NCI-H2081 (cell line): ENCODE results near the gene TMC4.

Source experiments
- DNase-seq, 2 experiments: peaks; one replicate each; lab custom pipeline; 2025; lab: John Stamatoyannopoulos, UW

TMC4 gene

DNA sequence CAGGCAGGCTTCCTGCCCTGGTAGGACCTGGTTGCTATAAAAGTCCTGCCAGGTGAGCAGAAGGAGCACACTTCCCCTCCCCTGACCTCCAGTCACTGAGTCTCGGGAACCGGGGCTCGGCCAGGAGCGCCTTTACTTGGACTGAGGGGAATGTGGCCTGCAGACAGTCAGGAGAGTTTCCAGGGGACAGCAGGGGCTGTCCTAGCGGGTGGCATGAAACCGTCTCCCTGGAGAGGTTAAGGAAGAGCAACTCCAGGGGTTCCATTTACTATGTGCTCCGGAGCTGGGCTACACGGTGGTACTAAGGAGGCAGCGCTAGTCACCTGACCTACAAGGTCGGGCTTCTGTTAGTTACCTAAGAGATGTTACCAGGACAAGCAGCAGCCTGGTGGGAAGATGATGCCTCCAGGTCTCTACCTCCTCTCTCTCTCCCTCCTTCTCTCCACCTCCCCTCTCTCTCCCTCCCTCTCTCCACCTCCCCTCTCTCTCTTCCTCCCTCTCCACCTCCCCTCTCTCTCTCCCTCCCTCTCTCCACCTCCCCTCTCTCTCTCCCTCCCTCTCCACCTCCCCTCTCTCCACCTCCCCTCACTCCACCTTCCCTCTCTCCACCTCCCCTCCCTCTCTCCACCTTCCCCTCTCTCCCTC is 39.5 kb downstream of the TMC4 start:
- DNase-seq: peak; percentile 54 to 74

DNA sequence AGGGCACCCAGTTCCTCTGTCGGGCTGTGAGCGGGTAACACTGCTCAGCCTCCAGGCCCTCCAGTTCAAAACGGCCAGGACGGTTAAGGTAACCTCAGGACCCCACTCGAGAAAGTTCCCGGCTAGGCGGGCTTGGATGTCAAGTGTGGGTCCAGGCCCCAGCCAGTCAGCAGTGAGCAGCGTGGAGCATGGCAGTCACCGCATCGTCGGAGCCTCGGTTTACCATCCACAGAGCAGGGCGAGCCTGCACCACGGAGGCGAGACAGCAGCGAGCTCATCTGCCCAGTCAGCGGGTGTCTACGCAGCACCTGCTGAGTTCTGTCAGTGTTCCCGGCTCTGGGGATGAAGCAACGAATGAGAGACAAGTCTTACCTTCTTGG is 43.4 kb downstream of the TMC4 start:
- no peak for DNase-seq

DNA sequence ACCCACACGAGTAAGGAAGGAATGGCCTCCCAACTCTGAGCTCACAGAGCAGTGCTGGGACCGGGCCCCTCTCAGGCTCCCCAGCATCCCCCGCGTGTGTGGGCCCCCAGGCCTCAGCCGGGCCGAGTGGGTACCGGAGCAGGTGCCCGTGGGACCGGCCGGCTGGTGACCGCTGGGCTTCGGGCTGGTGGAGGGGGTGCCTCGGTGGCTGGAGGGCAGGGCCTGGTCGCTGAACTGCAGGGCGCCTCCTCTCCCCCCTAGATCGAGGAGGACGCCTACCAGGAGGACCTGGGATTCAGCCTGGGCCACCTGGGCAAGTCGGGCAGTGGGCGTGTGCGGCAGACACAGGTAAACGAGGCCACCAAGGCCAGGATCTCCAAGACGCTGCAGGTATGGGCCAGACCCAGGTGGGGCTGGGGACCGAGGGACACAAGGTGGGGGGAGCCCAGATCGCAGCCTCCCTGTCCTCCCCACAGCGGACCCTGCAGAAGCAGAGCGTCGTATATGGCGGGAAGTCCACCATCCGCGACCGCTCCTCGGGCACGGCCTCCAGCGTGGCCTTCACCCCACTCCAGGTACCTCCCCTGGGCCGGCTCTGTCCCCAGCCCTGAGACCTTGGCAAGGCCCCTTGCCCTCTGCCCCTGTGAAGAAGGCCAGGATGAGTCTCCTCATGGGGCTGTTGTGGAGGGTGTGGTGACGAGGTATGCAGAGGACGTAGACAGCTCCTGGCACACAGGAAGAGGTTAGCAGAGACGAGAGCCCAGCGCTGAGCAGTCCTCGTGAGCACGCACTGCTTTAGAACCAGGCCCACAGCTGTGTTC is 44.0 kb downstream of the TMC4 start:
- no peak for DNase-seq

DNA sequence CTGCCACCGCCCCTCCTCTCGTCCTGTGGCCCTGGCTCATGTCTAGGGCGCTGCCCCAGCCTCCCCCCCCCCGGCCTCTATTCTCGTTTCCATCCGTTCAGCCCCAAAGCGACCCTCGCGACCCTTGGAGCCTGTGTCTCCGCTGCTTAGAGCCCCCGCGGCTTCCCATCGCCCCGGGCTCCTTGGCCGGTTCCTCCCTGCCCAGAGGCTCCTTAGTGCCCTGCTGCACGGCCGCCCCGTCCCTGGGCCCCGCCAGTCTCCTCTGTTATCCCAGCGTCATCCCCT is 44.6 kb downstream of the TMC4 start:
- DNase-seq: no peak

DNA sequence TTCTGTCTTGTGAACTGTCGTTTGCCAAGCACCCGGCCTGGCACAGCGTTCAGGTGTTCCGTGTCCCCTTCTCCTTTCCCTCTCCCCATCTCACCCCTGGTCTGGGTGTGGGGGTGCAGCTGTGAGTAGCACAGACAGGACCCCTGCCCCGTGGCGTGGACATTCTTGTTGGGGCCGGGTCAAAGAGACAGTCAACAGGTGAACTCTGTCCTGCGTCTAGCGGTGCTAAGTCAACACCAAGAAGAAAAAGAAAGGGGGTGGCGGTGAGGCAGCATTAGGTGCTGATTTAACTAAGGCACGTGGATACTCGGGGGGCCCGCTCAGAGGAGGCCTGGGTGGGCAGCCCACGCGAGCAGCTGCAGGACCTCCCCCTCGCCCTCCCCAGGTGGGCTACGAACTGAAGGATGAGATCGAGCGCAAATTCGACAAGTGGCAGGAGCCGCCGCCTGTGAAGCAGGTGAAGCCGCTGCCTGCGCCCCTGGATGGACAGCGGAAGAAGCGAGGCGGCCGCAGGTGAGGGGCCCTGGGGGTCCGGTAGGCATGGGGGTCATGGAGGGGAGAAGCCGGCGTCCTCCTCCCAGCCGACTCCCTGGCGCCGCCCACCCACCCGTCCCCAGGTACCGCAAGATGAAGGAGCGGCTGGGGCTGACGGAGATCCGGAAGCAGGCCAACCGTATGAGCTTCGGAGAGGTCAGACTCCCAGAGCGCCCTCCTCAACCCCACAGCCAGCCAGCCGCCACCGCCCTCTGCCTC is 45.1 kb downstream of the TMC4 start:
- no peak for DNase-seq

DNA sequence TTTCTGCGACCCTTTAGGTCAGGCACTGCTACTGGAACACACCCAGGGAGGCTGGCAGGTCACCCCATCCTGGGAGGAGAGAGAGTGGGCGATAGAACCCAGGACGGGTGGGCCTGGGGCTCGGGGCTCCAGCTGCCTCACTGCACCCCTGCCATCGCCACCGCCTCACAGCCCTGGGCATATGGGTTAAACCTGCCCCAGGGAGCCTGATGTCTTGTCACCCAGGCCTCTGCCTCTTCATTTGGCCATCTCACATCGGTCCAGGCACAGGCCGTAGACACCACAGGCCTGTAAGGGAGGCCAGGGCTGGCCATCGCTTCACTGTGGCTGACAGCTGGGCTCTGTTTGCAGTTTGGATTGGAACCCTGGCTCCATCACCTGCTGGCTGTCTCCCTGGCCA is 47.2 kb downstream of the TMC4 start:
- no peak for DNase-seq

DNA sequence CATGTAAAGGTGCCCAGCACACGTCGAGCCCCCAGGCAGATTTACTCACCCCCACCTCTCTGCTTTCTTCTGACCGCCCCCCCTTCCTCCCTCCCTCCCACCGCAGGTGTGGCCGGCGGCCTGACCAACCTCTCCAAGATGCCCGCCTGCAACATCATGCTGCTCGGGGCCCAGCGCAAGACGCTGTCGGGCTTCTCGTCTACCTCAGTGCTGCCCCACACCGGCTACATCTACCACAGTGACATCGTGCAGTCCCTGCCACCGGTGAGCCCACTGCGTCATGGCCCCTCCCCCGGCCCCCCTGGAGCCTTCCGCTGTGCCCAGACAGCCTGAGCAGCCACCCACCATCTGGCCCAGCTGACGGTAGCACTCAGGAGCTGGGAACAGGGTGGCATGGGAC is 48.6 kb downstream of the TMC4 start:
- DNase-seq: no peak

DNA sequence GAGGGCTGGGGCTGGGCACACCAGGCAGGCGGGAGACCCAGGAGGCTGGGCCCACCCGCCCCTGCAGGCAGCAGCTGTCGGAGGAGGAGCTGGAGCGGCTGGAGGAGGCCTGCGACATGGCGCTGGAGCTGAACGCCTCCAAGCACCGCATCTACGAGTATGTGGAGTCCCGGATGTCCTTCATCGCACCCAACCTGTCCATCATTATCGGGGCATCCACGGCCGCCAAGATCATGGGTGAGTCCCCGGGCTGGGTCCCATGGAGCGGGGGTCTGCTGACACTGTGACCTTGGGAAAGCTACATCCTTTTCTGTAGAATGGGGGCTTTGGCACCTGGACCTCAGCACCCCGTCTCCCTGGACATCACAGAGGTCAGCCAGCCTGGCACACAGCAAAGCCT is 49.3 kb downstream of the TMC4 start:
- no peak for DNase-seq

DNA sequence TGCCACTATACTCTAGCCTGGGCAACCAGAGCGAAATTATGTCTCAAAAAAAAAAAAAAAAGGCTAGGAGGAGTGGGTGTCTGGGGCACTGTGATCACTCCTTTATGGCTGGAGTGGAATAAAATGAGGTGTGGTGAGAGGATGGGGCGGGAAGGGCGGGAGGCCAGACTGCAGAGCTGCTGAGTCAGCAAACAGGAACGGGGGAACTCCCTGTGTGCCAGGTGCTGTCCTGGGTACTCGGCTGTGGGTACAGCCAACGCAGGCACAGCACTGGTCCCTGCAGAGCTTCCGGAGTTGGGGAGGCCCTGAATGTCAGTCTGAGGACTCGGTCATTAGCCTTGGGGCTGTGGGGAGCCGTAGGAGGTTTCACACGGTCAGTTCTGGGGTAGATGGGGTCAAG is 51.7 kb downstream of the TMC4 start:
- no peak for DNase-seq

DNA sequence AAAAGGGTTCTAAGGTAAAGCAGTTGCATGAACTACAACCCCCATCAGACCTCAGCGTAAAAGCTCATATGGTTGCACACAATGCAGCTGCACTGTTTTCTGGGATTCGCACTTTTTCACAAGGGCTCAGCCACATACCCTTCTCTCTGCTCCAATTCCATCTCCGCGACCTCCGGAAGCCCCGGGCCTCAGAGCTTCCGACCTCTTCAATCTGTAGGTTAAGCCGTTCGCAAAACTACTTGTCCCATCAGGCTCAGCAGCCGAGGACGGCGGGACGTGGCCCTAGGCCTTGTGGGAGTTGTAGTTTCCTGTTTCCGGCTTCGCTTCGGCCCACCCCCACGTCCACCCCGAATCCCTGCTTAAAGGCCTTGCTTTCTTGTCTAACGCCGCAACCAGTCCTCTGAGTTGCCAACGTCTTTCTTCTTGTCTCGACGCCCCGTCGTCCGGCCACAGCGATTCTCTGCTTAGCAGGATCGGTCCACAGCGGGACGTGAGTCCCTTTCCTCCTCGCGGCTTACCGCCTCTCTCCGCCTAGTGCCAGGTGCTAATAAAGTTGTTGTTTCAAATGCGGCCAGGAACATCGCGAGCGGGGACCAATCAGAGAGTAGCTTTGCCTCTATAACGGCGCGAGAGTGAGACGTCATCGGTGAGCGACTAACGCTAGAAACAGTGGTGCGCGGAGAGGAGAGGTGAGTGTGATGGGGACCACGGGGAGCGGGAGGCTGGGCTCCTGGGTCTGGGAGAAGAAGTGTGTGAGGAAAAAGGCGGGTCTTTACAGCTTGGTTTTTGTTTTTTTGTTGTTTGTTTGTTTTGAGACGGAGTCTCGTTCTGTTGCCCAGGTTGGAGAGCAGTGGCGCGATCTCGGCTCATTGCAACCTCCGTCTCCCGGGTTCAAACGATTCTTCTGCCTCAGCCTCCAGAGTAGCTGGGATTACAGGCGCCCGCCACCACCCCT is 57.6 kb downstream of the TMC4 start, which contains the start of the genes PRPF31 and TFPT:
Gene PRPF31, plus strand, starts transcription at position 646 of the 955 bp plus-strand sequence. CDS start 2,525 bp downstream, outside the sequence.
Gene TFPT, minus strand, starts transcription at position 549 of the 955 bp plus-strand sequence. Its CDS starts 388 bp downstream, at position 161.
- DNase-seq: peak; percentile 95 to 98

DNA sequence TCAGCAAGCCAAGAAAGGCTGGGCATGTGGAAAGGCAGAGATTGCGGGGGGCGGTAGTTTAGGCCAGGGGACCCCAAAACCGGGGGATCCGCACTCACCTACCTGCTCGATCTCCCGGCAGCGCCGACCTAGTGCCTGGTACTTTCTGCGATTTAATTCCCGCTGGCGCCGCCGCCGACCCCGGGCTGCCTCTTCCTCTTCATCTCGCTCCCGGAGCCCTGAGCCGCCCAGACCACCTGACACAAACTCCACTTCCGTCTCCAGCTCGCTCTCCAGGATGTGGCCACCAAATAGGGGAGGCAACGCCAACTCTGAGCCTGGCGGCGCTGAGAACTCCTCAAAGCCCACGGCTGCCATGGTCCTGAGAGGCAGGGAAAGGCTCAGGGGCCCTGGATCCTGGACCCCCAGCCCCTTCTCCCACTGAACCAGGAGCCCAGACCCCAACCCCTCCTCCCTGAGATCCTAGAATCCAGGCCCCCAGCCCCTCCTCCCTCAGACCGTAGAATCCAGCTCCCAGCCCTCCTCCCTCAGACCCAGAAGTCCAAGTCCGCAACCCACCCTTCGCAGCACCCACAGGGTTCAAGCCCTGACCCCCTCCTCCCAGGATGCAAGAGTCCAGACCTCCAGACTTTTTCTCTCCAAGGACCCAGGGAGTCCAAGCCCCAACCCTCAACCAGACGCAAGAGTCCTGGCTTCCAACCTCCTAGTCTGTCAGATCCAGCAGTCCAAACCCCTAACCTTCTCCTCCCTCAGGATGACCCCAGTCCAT is 58.4 kb downstream of the TMC4 start:
- peak; percentile 20 to 36 for DNase-seq
